HG03060 (cell line): ENCODE results near the gene TMEFF2.

Experiments used
- ATAC-seq: cut with Tn5 transposase; IDR thresholded peaks from one replicate; pipeline ENCODE4 v1.9.1; 2021; ENCODE audit warnings: low read depth, moderate number of reproducible peaks; ENCODE audit not compliant: unreplicated experiment

The TMEFF2 gene

DNA sequence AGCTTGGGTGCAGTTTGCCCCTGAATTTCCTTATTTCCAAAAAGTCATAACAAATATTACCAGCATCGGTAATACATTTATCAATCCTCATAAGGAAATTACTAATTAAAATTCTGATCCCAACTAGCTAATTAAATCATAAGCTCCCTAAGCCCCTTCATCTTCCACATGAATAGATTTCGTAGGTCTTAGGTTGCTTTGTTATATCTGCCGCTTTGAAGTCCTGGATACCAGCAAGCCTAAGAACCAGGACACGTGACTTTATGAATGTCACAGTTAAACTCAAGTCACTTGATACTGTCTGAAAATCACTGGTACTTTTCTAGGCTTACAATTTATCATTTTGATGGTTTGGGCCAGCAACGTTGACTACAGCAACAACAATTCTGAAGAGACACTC, 213.0 kb downstream of the TMEFF2 start:
- no peak for ATAC-seq

DNA sequence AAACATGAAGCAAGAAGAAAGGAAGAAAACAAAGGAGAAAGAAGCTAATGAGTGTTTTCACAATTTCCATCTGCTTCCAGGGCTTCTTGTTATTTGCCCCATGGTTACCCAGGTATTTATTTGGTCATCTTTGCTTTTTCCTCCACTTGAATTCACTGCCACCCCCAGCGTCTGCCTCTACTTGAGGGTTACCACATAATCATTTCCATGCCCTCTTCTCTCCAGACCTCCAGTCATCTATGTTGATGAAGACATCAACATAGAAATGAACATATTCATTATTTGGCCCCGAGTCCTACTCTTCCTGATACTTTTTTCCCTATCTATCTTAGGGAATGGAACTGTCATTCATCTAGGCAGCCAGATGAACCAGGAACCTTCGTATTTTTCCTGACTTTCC, 214.2 kb downstream of the TMEFF2 start:
- ATAC-seq = no peak

DNA sequence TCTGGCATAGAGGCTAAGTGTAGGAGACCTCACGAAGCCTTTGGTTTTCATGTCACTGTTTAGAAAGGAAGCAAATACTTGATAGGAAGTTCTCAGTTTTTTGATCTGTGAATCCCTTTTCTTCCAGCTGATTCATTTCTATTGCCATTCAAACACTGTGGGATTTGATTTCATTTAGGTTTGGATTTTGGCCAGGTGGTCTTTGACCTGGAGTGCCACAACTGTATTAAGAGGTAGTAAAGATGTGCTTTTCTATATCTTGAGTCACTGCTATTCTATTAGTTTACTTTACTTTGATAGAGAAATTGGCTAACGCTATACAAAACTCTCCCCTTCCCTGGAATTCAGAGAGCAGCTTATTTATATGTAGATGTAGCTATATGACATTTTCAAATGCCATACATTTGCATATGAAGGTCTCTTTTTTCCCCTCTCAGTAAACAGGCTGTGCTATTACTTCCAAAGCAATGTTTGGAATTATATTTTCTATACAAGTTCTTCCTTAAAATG, 215.5 kb downstream of the TMEFF2 start:
- no peak for ATAC-seq

DNA sequence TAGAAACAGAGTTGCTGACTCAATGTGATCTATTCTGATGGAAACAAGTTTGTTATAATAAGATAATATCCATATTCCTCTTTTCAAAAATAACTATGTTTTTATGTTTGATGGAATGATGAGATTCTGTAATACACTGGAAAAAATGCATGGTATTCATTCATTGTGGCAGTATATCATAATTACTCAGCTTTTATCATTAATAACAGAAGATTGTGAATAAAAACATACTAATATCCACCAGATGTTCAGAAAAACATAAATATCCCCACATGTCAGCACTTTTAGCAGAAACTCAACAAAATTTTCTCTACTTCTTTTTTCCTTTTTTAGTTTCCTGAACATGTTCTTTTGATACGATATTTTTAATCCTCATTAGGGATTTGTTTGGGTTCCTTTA, 217.0 kb downstream of the TMEFF2 start:
- ATAC-seq = no peak

DNA sequence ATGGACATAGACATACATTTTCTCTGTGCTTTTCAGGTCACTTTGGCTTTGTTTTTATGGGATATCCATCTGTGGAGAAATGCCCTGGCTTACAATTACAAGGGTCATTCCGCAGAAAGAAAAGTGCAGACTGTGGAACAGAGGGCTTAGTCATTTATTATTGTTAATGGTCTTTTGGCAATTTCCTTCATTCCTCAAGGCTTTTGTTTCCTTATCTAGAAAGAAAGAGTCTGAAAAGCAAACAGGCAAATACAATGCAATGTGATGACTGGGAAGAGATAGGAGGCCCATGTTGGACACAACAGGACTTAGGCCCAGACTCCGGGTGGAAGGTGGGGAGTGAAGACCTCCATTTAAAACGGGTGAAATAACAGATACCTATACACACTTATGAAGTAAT, 218.3 kb downstream of the TMEFF2 start:
- no peak for ATAC-seq

DNA sequence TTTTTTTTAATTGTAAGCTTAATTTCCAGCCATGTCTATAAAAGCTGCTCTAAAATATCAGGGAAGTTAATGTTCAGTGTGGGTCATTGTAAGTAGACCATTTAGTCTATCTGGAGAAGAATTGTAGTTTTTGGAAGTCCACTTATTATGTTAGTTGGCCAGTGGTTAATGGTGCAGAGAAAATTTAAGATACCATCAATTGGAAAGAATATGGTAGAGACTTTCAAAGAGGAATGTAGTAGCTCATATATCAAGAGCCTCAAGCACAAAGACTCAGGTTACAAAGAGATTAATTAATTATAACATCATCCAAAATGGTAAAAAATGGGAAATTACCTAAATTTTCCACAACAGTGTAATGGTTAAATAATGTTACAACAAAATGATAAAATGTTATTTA, 220.1 kb downstream of the TMEFF2 start:
- no peak for ATAC-seq

DNA sequence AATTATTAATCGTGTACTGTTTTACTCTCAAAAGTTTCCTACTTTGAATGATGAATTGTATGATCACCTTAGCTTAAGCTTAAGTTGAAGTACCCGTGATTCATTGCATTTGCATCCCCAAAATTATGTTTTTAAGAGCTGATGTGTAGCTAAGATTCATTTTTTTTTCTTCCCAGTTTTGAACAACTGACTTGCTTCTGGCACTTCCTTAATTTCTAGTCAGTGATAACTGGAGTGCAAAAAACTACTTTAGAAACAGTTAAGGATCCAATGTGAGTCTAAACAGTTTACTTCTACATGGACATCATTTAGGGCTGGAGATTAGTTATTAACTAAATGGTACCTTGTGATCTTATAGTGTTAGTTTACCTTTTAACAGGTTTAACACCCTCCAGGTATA, 223.9 kb downstream of the TMEFF2 start:
- ATAC-seq = no peak

DNA sequence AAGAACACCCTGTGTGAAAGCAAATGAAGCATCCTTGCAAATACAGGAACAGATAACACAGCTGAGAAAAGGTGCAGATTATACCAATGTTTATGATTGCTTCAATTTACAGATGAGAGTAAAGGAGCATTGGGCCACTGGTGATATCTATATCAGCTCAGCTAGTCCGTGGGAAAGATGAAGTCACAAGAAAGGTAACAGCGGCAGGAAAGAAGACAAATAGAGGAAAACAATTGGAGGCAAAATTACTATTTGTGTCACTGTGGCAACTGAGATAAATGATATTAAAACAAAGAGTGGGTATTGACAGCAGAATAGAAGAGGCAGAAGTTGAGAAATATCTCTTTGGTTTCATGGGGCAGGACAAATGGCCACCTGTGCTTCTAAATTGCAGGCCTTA, 226.6 kb downstream of the TMEFF2 start:
- ATAC-seq = no peak

DNA sequence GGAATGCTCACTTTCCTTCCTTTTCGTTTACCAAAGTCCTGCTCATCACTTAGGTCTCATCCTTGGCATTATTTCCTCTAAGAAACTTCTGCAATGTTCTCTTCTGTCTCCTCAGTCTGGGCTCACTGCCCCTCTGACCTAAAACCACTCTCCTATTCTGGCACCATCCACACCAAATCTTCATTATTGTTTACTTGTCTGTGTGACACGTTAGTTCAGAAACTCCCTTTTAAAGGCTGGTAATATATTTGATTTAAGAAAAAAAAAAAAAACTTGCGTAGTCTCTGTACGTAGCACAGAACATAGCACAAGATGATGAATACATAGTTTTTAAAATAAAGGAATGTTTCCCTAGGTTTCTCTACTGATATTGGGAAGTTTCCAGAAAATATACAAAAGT, 229.0 kb downstream of the TMEFF2 start:
- ATAC-seq = no peak

DNA sequence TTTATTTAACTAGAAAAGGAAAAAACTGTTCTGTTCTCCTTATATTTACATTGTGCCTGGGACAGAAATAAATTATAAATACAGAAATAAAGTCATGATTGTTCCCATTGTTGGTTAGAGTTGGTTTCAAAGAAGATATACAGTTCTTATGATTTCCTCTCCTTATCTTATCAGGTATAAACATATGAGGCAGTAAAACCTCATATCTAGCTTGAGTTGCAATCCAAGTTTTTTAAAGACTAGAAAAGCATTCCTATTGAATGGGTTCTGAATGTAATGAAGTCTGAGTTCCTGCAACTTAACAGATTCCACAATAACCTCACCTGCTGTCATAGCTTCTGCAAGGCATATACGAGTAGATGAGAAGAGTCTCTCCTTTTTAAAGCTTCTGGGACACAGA, 233.2 kb downstream of the TMEFF2 start:
- no peak for ATAC-seq

DNA sequence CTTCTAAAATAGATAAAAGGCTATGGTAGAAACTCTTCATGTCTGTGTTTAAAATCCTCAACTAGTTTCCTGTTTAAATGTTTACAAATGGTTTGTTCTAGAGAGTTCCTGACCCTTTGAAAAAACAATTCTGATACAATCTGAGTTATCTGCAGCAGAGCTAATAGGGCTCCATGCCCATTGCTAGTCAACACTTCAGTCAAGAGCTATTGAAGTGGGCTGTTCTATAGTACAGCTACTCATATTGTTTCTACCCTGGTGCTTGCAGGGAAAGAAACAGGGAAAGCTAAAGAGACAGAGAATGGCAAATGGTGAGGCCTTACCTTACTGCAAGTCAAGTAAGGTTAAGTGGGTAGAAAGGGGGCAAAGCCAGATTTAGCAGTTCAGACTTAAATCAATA, 235.5 kb downstream of the TMEFF2 start:
- no peak for ATAC-seq

DNA sequence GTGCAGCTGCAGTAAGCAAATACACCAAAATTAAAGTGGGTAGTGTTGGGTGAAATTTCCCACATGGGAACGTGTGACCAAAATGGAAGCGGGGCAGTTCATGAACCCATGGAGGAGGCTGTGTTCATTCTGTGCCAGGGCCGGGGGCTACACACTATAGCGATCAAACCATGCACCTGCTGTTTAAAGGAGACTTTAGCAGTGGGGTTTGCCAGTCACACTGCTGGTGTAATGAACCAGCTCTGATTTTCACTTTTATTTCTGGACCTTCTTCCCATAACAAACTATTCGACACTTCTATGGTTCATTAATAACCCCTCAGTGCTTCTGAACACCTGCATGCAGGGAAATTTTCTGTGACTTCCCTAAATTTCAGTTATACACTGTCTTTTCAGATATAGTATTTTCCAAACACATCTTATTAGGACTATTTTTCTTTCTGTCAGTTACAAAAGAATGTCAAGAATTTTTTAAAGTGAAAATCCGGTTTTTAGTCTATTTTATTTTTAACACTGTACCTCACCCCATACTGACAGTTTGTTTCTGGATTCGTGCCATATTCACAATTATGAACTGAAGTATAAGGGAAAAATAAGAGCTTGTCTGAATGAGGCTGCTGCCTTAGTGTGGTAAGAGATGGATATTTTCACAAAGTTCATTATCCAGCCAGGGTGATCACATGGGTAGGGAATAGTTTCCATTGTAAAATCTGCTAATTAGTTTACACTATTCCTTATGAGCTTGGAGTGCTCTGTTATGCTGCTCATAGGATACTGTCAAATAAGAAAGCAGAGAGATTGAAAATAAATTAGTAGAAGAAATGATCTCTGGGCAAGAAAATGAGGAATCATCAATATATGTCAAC, 236.5 kb downstream of the TMEFF2 start:
- no peak for ATAC-seq

DNA sequence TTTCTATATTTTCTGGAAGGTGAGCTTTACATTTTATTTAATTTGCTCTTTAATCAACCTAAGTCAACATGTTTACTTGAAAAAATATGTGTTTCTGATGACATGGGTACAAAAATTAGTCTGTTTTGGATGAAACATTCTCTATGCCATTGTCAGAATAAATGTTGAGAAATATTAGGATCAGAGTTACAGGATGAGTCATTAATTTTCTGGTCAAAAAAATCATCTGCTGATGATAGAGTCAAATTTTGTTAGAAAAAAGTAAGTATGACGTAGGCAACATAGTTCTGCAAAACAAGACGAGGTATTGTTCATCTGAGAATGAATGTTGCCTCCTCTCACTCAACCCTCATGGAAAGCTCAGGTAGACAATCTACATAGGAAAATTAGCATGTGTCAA, 240.3 kb downstream of the TMEFF2 start:
- ATAC-seq = no peak

DNA sequence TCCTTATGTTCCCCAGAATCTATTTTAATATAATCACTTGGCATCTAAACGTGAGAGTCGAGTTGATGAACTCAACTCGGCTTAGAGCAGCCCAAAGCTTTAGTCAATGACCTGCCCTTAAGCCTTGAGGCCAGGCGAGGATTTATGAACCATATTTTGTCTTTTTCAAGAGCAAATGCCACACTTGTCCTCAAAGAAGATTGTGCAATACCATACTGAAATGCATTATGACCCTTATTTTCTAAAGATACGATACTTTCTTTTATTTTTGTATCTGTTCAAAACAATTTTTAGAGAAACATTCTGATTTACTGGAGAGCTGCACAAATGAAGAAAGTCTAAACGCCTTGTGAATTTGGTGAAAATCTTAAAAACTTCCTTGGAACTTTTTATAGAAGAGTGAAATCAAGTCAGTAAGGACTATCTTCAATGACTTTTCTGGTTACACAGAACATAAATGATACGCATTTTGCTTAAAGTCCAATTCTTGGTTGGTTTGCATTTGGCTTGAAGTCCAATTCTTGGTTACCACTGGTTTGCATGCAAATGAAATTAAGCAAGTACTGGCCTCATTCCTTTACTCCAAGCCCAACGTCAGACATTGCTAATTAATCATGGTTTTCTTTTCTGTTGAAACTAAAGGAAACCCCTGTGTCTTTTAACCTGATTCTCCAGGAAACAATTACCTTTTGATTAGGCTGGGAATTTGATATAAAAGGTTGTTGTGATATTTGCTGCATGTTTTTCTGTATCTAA, 242.0 kb downstream of the TMEFF2 start:
- ATAC-seq = no peak

DNA sequence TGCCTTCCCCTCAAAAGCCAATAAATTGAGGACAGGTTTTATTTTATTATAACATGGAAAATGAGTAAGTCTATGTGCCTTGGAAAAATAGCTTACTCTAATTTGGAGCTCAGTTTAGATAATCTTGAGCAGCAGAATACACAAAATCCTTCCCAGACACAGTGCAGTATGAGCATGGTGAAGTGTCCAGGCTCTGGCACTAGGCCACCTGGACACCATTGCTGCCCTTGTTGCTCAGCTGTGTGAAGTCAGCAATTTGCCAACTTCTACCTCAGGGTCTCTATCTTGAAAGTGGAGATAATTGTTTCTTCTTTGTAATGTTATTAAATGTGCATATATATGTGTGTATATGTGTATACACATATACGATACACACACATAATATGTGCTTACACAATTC, 242.9 kb downstream of the TMEFF2 start:
- no peak for ATAC-seq

DNA sequence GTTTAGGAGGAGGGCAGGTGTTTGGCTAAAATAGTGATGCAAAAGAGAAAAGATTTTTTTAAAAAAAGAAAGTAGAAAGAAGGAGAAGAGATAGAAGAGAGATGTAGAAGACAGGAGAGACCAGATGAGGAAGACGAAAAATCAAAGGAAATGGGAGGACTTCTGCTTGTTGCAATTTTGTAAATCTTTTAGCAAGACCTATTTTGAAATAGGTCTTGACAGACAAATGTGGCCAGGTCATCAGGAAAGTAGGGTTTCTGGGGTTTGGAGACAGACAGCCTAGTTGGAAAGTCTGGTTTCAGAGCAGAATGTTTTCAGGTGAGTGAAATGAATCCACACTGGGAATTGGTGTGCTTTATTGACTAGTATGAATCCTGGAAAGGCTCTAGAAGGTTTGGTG, 243.4 kb downstream of the TMEFF2 start:
- no peak for ATAC-seq

DNA sequence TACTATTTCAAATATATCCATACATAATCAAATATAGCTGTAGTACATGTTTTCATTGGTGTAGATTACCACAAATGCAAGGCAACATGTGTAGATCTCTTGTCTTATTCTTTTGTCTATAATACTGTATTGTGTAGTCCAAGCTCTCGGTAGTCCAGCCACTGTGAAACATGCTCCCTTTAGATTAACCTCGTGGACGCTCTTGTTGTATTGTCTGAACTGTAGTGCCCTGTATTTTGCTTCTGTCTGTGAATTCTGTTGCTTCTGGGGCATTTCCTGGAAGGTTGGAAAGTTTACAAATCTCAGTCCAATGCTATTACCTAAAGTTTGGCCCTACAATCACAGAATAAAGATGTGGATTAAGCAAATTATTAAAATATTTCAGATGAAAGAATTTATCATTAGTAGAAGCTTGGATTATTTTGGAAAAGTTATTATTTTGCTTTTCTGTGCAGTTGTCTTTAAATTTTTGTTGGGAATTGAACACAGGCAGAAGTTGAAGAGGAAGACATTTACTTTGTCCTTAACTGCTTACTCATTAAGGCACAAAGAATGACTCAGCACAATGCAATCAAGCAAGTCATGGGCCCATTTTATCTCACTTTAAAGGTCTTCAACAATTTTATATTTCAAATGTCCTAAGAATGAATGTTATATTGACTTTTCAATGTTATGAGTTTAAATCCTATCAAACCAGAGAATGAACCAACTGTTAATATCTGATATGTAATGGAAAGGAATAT, 244.4 kb downstream of the TMEFF2 start:
- ATAC-seq = no peak

DNA sequence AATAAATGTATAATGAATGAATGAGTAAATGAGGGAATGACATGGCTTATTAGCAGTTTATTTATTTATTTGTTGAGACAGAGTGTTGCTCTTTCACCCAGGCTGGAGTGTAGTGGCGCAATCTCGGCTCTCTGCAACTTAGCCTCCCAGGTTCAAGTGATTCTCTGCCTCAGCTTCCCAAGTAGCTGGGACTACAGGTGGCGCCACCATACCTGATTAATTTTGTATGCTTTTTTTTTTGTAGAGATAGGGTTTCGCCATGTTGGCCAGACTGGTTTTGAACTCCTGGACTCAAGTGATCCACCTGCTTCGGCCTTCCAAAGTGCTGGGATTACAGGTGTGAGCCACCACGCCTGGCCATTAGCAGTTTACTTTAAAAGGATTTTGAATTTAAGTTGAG, 247.5 kb downstream of the TMEFF2 start:
- ATAC-seq = no peak

DNA sequence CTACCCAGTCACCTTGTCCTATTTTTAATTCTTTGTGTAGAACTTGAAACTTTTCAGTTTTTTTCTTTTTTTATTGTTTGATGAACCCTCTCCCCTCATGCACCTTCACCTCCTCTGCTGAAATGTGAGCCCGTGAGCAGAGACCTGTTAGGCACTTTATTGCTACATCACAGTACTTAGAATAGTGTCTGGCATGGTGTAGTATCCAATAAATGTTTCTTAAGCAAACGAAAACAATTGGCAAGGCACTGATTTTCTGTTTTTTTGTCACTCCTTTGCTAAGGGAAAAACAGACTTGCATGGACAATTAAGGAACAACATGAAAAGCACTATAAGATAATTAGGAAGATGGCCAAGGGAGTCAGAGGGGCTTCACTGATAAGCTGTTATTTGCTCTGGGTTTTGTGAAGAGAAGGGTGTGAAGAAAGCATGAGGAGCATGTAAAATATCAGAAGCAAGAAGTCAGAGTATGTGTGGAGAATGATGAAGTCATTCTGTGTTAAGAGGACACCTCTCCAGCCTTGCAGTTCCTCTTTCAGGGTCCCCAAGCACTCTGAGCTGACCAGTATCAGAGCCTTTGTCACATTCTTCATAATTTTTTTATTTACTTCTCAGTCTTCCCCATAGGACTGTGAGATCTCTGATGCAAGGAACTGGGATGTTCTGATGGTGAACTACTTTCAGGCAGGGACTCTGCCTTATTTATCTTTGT, 248.1 kb downstream of the TMEFF2 start:
- no peak for ATAC-seq

DNA sequence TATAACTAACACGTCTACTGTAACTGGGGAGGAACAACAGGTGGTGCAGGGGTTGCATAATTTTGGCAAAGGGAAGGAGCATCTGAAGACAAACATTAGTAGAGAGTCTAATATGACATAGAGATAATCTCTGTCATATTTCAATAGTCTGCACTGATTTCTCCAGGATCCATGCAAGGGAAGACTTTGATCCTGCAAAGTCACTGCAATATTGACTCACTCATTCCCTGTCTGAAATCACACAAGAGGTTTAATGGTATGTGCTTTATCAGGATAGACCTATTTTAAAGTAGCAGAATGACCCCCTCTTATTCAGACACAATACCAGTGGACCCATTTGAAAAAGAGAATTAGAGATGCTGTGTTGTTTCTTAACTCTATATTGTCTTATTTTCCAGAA, 249.1 kb downstream of the TMEFF2 start:
- ATAC-seq = no peak

DNA sequence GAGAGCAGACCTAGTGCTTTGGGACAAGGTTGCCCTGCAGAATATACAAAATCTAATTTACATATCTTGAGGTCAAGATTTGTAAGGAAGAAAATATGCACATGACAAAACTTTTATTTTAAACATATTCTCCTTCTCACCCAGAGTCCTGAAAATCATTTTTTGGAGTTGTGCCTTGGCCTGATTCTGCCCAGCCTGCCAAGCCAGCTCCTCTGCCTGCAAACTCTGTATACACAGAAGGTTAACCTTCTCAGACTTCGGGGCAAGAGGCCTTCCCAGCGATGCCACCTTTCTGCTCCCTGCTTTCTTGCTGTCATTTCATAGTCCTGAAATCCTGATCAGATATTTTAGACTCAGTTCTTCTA, 252.0 kb downstream of the TMEFF2 start:
- ATAC-seq = no peak
